HG02610 (cell line): Measurements from ENCODE around the gene ANKS1B.

Experiments
- ATAC-seq: cut with Tn5 transposase; IDR thresholded peaks from one replicate; pipeline ENCODE4 v1.9.1; 2021; ENCODE audit warnings: mild to moderate bottlenecking, moderate library complexity; ENCODE audit not compliant: unreplicated experiment

ANKS1B gene

DNA sequence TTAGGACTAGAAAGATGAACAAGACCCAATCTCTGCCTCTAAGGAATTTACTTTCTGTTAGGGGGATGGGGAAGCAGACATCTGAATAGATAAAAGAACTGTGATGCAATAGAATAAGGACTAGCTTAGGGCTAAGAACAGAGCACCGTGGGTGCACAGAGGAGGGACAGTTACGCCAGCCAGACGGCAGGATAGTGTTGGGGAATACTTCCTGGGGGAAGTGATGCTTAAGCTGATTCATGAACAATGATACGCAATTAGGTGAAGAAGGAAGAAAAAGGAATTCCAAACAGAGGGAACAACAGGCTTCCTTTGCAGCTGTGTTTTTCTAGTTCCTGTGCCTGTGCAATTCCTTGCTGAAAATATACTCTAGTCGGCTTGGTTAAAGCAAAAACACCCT is 838.6 kb downstream of the ANKS1B start:
- ATAC-seq = no peak

DNA sequence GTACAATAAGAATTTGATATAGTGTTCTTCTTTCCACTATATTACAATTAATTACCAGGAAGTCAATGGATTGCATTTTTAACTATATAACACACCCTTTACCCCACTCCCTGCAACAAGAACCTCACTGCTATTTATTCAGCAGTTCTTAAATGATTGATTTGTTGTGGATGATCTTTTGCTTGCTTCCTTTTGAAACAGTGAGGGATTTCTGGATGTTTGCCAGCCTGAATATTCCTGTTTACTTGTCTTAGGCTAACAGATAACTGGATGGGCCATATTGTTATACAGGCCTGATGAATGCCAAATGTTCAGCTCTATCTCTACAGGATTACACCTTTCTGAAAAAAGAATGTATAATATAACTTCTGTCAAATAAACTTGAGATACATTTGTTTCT is 842.1 kb downstream of the ANKS1B start:
- no peak for ATAC-seq

DNA sequence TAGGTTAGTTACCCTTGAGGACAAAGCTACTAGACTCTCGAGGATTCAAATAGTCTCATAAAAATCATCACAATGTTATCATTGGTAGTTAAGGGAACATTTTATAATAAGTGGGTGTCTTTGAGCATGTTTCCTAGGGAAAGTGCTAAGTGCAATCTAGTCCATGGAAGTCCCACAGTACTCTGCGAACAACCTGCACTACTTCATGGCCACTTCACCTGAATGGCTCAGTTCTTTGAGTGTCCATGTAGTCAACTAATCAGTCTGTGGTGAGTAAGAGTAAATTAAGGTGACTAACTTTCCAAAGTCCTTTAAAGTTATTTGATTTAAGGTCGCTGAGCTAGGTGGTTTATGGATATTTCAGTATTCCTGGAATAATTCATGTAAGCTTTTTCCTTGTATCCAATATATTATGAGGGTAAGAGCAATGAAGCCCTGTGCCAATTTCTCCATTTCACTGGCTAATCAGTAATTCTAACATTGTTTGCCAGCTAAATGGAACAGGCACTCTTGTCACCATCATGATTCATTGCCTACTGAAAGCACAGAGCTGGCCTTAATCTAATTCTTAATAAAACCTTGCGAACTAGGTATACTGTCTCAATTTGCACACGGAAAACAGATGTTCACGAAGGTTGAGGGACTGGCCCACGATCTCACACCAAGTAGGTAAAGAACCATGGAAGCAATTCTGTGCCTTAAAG is 844.6 kb downstream of the ANKS1B start:
- no peak for ATAC-seq

- ATAC-seq = no peak
Measured at GRCh38 chr12:99138393-99138792, 846.3 kb downstream of the ANKS1B start.

DNA sequence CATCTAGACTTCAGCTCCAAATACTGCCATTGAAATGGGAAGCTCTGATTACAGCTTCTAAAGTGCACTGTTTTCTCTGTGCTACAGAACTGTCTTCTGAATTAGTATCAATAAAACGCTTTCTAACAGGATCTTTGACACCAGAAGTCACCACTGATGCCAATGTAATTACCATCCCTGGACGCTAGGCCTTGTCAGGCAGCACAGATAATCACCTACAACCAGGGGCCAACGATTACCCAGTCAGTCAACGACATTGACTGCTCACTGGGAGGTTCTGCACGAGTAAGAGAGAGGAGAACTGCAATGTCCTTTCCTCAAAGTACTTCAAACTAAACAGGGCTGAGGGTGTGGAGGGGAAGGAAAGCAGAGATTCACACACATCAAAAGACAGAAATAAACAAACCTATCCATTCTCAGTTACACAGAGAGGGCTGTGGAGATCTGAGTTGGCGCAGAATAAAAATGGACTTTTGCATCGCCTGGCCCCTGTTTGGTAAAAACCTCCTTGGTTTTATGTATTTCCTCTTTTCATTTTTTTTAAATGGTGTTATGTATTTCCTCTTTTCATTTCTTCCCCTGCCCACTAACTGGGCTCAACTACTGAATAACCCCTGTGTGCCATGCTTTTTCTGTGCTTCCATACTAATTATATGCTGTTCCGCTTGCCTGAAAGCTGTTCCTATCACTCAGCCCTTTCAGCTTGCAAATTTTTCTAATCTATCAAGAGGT is 847.4 kb downstream of the ANKS1B start:
- ATAC-seq = no peak

DNA sequence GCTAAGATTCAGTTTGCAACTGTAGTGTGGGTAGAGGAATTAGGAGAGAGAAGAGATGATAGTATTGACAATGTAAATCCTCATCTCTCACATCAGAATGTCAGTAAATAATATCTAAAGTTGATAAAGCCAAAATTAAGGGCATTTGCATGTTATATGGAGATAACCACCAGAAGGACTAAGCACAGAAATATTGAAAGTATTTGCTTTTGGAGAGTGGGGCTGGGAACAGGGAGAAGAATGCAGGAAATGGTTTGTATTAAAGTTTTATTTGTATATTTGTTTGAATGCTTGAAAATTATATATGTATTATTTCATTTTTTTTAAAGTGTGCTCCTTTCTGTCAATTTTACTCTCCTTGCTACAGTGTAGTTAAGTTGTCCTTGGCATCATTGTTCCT is 848.2 kb downstream of the ANKS1B start:
- ATAC-seq = no peak

DNA sequence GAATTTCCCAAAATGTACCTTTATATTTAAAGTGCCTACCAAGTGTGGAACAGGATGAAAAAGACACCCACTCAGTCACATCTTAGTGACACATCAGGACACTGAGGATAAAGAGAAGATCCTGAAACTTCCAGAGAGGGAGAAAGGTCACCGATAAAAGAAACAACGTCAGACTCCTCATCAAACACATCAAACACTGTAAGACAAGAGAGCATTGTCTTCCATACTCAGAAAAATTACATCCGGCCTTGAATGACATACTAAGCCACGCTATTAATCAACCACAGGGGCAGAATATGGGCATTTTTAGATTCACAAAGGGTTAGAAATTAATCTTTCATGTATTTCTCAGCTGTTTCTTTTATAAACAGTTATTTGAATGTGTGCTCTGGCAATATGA is 849.4 kb downstream of the ANKS1B start:
- ATAC-seq = no peak

GRCh38 chr12:99133401-99133800 is 851.3 kb downstream of the ANKS1B start:
- ATAC-seq = no peak

GRCh38 chr12:99131751-99132199 is 853.0 kb downstream of the ANKS1B start:
- peak; percentile 53 for ATAC-seq

DNA sequence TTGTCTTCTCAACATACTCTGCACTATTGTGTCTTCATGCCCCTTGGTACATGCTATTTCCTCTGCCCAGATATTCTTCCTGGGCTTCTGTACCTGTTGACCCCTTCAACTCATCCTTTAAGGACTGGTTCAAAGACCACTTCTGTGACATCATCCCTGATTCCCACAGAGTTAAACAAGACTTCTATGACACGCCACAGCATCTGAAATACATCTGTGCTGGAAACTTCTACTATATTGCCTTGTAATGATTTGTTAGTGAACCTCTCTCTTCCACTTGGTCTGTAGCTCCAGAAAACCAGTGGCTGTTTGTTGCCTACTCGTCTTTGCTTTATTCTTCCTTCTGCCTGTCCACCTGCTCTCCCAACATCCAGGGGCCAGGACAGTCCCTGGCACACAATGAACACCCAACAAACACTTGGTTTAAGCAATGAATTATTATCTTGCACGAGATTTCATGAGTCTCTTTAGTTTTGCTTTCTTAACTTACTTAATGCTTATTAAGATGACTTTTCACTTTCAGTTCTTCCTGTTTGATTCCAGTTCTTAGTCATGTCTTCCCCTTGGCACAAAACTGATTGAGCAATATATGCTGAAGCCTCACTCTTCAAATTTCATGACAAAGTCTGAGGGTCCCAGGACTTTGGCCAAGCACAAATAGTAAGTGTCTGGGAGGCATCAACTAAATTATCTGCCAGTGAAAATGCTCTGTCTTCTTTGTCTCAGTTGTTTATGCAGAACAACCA is 853.8 kb downstream of the ANKS1B start:
- peak; percentile 96 for ATAC-seq

- ATAC-seq = no peak
Measured at GRCh38 chr12:99128246-99128802, 856.4 kb downstream of the ANKS1B start.

DNA sequence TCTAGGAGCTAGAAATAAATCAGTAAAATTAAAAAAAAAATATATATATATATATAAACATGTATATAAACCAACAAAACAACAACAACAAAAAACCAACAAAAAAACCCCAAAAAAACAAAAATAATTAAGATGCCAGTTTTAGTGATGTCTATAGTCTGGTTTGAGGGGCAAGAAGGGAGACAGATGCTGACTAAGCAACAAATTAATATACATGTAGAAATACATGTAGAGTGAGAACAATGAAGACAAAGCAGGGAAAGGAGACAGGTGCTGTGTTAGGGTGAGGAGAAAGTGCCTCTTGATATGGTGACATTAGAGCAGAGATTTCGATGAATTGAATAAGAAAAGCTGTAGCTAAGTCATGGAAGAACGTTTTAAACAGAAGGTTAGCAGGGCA is 861.8 kb downstream of the ANKS1B start:
- no peak for ATAC-seq

DNA sequence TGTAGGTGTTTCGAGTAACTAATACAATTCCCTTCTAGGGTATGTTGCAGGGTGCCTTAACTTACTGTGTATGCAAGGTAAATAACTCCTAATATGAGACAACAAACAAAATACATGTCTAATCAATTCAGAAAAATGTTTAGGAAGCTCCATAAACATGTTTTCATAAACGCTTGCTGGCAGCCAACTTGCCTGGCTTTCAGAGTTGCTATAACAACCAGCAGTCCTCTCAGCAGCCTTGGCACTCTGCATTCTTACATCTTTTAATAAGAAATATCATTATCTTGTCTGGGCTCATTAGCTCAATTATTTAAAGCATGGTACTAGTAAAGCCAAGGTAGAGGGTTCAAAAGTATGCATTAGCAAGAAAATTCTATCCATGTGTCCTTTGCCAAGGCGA is 862.2 kb downstream of the ANKS1B start:
- ATAC-seq = no peak

- ATAC-seq = no peak
Measured at GRCh38 chr12:99121546-99121945, 863.2 kb downstream of the ANKS1B start.

DNA sequence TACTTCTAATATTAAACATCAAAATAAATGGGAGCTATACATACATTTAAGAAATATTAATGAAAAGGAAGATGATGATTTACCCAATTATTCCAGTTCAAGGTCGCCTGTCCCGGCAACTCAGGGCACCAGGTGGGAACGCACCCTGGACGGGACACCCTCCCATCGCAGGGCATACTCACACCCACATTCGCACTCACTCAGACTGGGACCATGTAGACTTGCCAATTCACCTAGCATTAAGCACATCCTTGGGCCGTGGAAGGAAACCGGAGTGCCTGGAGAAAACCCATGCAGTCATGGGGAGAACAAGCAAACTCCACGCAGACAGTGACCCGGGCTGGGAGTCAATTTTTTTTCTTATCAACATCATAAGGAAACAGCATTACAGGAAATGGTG is 864.8 kb downstream of the ANKS1B start:
- no peak for ATAC-seq

DNA sequence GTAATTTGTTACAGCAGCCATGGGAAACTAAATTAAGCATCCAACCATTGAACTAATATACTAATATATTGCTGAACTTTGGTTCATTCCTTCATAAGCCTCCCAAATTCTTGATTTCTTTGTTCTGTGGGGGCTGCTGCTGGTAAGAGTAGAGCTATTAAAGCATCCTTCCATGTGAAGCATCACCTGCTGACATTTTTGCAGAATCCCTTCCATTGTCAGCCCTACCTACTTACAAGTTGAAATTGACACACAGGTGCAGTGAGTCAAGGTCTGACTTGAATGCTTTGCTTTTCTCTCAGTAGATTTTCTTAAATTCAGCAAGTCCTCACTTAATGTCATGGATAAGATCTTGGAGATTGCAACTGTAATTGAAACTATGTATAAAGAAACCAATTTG is 865.3 kb downstream of the ANKS1B start:
- ATAC-seq = no peak

DNA sequence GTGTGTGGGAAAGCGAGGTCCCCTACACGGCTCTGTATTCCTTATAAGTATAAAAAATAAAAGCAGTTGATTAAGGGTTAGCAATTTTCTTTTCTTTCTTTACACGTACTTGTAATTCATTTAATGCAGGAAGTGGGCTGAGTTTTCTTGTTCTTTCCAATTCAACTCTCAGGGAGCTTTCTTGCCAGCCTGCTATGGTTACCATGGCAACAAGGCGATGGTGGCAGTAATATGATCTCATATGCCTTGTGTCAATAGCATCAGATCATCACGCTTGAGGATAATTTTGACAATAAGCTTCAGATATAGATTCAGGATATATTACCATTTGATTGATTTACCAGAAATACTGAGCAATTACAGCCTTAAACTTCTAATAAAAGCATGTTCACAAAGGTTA is 873.1 kb downstream of the ANKS1B start:
- no peak for ATAC-seq

GRCh38 chr12:99110868-99111267 is 873.9 kb downstream of the ANKS1B start:
- ATAC-seq = no peak

GRCh38 chr12:99110212-99110611 is 874.5 kb downstream of the ANKS1B start:
- ATAC-seq = no peak

DNA sequence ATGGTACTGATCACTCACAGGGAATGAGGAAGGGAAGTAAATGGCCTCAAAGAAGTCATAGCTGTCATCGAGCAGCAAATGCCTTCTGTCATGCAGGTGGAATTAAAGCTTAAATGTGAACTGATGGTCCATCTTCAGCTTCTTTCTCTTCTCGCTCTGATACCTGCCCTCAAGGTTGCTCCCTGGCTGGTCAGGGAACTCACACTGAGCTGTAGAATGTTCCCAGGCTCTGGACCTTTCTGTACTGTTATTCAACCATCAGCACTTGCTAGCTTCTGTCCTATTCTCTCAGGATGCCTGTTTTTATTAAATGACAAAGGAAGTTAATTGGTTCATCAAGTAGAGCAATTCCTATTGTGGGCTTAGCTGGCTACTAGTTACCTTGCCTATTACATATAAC is 875.8 kb downstream of the ANKS1B start:
- no peak for ATAC-seq

DNA sequence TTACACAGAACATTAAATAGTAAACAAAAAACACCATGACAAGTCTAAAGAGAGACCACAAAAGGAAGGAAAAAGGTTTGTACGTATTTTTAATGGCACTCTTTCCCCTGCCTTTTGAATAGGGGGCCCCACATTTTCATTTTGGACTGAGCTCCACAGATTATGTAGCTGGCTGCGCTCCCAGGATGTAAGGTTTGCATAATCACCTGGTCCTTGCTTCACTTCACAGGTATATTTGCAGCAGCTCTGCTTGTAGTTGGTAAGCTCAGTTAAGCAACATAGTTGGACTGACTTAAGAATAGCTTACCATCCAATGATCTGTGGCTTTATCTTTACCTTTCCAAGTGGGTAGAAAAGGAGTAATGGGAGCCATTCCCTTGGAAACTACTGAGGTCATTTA is 885.0 kb downstream of the ANKS1B start:
- no peak for ATAC-seq

GRCh38 chr12:99097171-99097570 is 887.6 kb downstream of the ANKS1B start:
- no peak for ATAC-seq
